SK-N-SH (cell line): ENCODE results near the gene SOX15. TPM values are rescaled to one million over a fixed set of nuclear protein-coding genes. Genes with fewer than 3 reads are reported as not detected.
A peak's percentile ranks its signal among the peaks of the same experiment; 100 is the strongest.

ENCODE experiments used
- CTCF ChIA-PET: fragments of 300-600, 350-600 bp; formaldehyde crosslinking; extraction: SDS; loops from one replicate; lab custom pipeline; 2021; lab: Yijun Ruan, JAX
- POLR2A ChIA-PET: fragments of 350-600 bp; sonication (Branson Sonifier 250); formaldehyde crosslinking; extraction: SDS; loops from one replicate; lab custom pipeline; 2020; ENCODE audit warnings: antibody characterized with exemption, inconsistent platforms; lab: Yijun Ruan, JAX
- DNase-seq: peaks from one replicate; pipeline ENCODE4 v3.0.0; 2012
- H2AFZ ChIP-seq: fragments of 200-600 bp; sonication (generic); 2 replicates; pipeline ENCODE4 v1.8.1; 2016; ENCODE audit warnings: antibody characterized with exemption, mild to moderate bottlenecking, low read depth
- H3F3A ChIP-seq: fragments of 200-600 bp; sonication (generic); replicated peaks from 2 replicates; pipeline ENCODE3; 2016; ENCODE audit warnings: antibody characterized with exemption, mild to moderate bottlenecking; ENCODE audit not compliant: insufficient read depth
- H3K27ac ChIP-seq, 2 experiments: fragments of 200-500 bp in 1 of 2; fragments of 200-600 bp in 1 of 2; sonication (Bioruptor generic) in 1 of 2; sonication (generic), shearing (Covaris generic) in 1 of 2; 2 replicates each; pipeline versions ENCODE4 v1.5.1 to v1.6.1; 2014 to 2016; ENCODE audit warnings: low read depth in 2 of 2, inconsistent platforms in 1 of 2, low read length in 1 of 2, mild to moderate bottlenecking in 1 of 2, mixed read lengths in 1 of 2
- H3K27me3 ChIP-seq: fragments of 200-600 bp; sonication (generic), shearing (Covaris generic); 2 replicates; pipeline ENCODE4 v1.6.1; 2016; ENCODE audit warnings: mixed run types; ENCODE audit not compliant: insufficient read depth
- H3K36me3 ChIP-seq, 2 experiments: fragments of 200-500 bp in 1 of 2; fragments of 200-600 bp in 1 of 2; sonication (Bioruptor generic) in 1 of 2; sonication (generic) in 1 of 2; replicated peaks in 1 of 2; 2 replicates each; pipeline versions ENCODE3 to v1.5.1; 2014 to 2016; ENCODE audit warnings: low read length in 1 of 2, mild to moderate bottlenecking in 1 of 2; ENCODE audit not compliant: insufficient read depth in 2 of 2, control insufficient read depth in 1 of 2
- H3K4me1 ChIP-seq, 2 experiments: fragments of 200-500 bp in 1 of 2; fragments of 200-600 bp in 1 of 2; sonication (Bioruptor generic) in 1 of 2; sonication (generic), shearing (Covaris generic) in 1 of 2; 2 replicates each; pipeline versions ENCODE4 v1.5.1 to v1.6.1; 2014 to 2016; ENCODE audit warnings: low read depth in 1 of 2, low read length in 1 of 2, mixed run types in 1 of 2; ENCODE audit not compliant: insufficient read depth in 2 of 2, control insufficient read depth in 1 of 2
- H3K4me2 ChIP-seq: fragments of 200-600 bp; sonication (generic), shearing (Covaris generic); 2 replicates; pipeline ENCODE4 v1.6.1; 2017; ENCODE audit warnings: mixed run types
- H3K4me3 ChIP-seq, 2 experiments: fragments of 200-500 bp in 1 of 2; fragments of 200-600 bp in 1 of 2; sonication (Bioruptor generic) in 1 of 2; sonication (generic), shearing (Covaris generic) in 1 of 2; 2 replicates each; pipeline versions ENCODE4 v1.5.1 to v1.8.1; 2014 to 2016; ENCODE audit warnings: low read depth in 2 of 2, inconsistent platforms in 1 of 2, low read length in 1 of 2, mild to moderate bottlenecking in 1 of 2, mixed read lengths in 1 of 2, moderate library complexity in 1 of 2
- H3K79me2 ChIP-seq: fragments of 200-600 bp; sonication (generic); 2 replicates; pipeline ENCODE4 v1.8.1; 2017; ENCODE audit warnings: mild to moderate bottlenecking; ENCODE audit not compliant: insufficient read depth
- H3K9ac ChIP-seq: fragments of 200-600 bp; sonication (generic); 2 replicates; pipeline ENCODE4 v1.6.1; 2017; ENCODE audit warnings: mixed run types
- H3K9me2 ChIP-seq: fragments of 200-600 bp; sonication (generic); 2 replicates; pipeline ENCODE4 v1.6.1; 2017; ENCODE audit warnings: mixed run types
- H3K9me3 ChIP-seq: fragments of 200-600 bp; sonication (generic); 2 replicates; pipeline ENCODE4 v1.6.1; 2017; ENCODE audit warnings: mixed run types, mild to moderate bottlenecking, moderate library complexity
- H4K20me1 ChIP-seq: fragments of 200-600 bp; sonication (generic); 2 replicates; pipeline ENCODE4 v1.6.1; 2017; ENCODE audit warnings: mild to moderate bottlenecking, mixed run types; ENCODE audit not compliant: insufficient read depth
- EP300 ChIP-seq, 2 experiments: IDR thresholded peaks; 2 replicates each; pipeline versions ENCODE4 v1.4.0 to v1.6.1; 2012; ENCODE audit warnings: borderline replicate concordance in 1 of 2, low read depth in 1 of 2, low read length in 1 of 2
- JUND ChIP-seq: IDR thresholded peaks from 2 replicates; pipeline ENCODE4 v1.4.0; 2012
- MEF2A ChIP-seq: IDR thresholded peaks from 2 replicates; pipeline ENCODE4 v1.4.0; 2012; ENCODE audit warnings: low read depth, borderline replicate concordance
- MXI1 ChIP-seq: IDR thresholded peaks from 2 replicates; pipeline ENCODE4 v1.6.1; 2012; ENCODE audit warnings: mild to moderate bottlenecking, low read depth, low read length, improper control_type of control experiment
- NRF1 ChIP-seq: IDR thresholded peaks from 2 replicates; pipeline ENCODE4 v1.6.1; 2012; ENCODE audit warnings: low read depth, mild to moderate bottlenecking, low read length
- RAD21 ChIP-seq: IDR thresholded peaks from 2 replicates; pipeline ENCODE4 v1.6.1; 2012; ENCODE audit warnings: mild to moderate bottlenecking, low read length
- RFX5 ChIP-seq: IDR thresholded peaks from 2 replicates; pipeline ENCODE4 v1.6.1; 2012; ENCODE audit warnings: mild to moderate bottlenecking, improper control_type of control experiment, low read length
- SMC3 ChIP-seq: IDR thresholded peaks from 2 replicates; pipeline ENCODE4 v1.6.1; 2012; ENCODE audit warnings: low read depth, low read length, improper control_type of control experiment
- TCF12 ChIP-seq: IDR thresholded peaks from 2 replicates; pipeline ENCODE4 v1.4.0; 2012
- WGBS: methylation state at CpG from one replicate; pipeline ENCODE4 v1.1.6; 2017; ENCODE audit warnings: low lambda C conversion rate; 5-methylcytosine and 5-hydroxymethylcytosine counted together
- polyA plus RNA-seq, 3 experiments: library from polyadenylated mRNA; depleted of rRNA; stranded (reverse); fragments of >200 nt; gene quantifications; 2 replicates each; pipeline ENCODE4 v1.2.3, GENCODE V29; 2012
- TF ChIP-seq, protein P1 (sequence below): fragments of 200-600 bp; sonication (generic); IDR thresholded peaks from 2 replicates; pipeline ENCODE4 v1.6.1; 2017; ENCODE audit warnings: antibody characterized with exemption, mild to moderate bottlenecking, moderate library complexity
- TF ChIP-seq, protein P2 (sequence below): IDR thresholded peaks from 2 replicates; pipeline ENCODE4; 2012
- TF ChIP-seq, protein P3 (sequence below): IDR thresholded peaks from 2 replicates; pipeline ENCODE4 v1.6.1; 2012; ENCODE audit warnings: mild to moderate bottlenecking, low read depth, low read length, moderate library complexity

SOX15 gene
- polyA plus RNA-seq, 1 of the 3 experiments (the other 2 are of a cell fraction) = 1.3 TPM

DNA sequence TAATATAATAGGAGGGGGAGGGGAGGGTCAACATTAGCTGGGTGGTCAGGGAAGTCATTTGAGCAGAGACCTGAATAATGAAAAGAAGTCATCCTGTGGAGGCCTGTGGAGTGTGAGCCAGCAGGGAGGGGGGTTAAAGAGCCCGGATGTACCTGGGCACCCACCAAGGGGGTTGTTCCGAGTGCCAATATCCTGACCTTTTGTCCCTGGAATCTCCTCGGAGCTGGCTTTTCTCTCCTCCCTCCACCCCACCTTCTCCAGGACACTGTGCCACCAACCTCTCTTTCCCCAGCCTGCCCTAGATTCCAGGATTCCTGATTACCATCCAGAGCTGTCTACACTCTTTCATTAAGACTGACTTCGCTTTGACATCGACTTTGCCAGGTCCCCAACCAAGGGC lies 46.3 kb upstream of the SOX15 start (continued):
- no peak for TF ChIP-seq RFX5
- TF ChIP-seq, all 33 proteins: peak for 0

DNA sequence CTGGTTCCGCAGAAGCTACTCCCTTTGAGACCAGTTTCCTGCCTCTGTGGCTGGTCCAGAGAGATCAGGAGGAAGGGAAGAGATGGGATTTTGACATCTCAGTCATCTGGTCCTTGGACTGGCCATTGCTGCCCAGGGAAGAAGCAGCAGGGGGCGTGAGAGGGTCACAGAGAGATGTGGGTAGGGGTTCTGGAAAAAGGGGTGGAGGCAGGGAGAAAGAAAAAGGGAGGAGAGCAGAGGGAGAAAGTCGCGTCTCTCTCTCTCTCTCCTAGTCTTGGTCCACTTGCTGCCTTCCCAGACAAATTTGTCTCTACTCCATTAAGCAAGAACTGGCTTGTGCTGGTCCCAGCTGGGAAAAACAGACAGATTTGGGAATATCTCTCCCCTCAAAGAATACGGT lies 44.5 kb upstream of the SOX15 start:
- peak; percentile 89 for DNase-seq
- TF ChIP-seq RAD21 (peak; percentile 87), NRF1 (no peak), EP300 (IDR thresholded peaks at IDR 0.05; ENCODE audit: borderline replicate concordance in 1 of 2, low read depth in 1 of 2, low read length in 1 of 2) (0 out of 4 replicates have a peak, but pooled peaks of 1 of the 2 experiments have one; percentile 22), MXI1 (0 out of 2 replicates have a peak, but pooled peaks have one; percentile 34), MEF2A (no peak), TCF12 (no peak), JUND (no peak), SMC3 (peak; percentile 80)
- TF ChIP-seq, protein P1, sequence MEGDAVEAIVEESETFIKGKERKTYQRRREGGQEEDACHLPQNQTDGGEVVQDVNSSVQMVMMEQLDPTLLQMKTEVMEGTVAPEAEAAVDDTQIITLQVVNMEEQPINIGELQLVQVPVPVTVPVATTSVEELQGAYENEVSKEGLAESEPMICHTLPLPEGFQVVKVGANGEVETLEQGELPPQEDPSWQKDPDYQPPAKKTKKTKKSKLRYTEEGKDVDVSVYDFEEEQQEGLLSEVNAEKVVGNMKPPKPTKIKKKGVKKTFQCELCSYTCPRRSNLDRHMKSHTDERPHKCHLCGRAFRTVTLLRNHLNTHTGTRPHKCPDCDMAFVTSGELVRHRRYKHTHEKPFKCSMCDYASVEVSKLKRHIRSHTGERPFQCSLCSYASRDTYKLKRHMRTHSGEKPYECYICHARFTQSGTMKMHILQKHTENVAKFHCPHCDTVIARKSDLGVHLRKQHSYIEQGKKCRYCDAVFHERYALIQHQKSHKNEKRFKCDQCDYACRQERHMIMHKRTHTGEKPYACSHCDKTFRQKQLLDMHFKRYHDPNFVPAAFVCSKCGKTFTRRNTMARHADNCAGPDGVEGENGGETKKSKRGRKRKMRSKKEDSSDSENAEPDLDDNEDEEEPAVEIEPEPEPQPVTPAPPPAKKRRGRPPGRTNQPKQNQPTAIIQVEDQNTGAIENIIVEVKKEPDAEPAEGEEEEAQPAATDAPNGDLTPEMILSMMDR = peak; percentile 67
- TF ChIP-seq, protein P2, sequence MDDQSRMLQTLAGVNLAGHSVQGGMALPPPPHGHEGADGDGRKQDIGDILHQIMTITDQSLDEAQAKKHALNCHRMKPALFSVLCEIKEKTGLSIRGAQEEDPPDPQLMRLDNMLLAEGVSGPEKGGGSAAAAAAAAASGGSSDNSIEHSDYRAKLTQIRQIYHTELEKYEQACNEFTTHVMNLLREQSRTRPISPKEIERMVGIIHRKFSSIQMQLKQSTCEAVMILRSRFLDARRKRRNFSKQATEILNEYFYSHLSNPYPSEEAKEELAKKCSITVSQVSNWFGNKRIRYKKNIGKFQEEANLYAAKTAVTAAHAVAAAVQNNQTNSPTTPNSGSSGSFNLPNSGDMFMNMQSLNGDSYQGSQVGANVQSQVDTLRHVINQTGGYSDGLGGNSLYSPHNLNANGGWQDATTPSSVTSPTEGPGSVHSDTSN = no peak
- TF ChIP-seq, protein P3, sequence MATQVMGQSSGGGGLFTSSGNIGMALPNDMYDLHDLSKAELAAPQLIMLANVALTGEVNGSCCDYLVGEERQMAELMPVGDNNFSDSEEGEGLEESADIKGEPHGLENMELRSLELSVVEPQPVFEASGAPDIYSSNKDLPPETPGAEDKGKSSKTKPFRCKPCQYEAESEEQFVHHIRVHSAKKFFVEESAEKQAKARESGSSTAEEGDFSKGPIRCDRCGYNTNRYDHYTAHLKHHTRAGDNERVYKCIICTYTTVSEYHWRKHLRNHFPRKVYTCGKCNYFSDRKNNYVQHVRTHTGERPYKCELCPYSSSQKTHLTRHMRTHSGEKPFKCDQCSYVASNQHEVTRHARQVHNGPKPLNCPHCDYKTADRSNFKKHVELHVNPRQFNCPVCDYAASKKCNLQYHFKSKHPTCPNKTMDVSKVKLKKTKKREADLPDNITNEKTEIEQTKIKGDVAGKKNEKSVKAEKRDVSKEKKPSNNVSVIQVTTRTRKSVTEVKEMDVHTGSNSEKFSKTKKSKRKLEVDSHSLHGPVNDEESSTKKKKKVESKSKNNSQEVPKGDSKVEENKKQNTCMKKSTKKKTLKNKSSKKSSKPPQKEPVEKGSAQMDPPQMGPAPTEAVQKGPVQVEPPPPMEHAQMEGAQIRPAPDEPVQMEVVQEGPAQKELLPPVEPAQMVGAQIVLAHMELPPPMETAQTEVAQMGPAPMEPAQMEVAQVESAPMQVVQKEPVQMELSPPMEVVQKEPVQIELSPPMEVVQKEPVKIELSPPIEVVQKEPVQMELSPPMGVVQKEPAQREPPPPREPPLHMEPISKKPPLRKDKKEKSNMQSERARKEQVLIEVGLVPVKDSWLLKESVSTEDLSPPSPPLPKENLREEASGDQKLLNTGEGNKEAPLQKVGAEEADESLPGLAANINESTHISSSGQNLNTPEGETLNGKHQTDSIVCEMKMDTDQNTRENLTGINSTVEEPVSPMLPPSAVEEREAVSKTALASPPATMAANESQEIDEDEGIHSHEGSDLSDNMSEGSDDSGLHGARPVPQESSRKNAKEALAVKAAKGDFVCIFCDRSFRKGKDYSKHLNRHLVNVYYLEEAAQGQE = no peak
- Histone ChIP-seq H3K27ac (no peak overlapping the region), H3F3A (no peaks in the 10 kb centered on the region), H3K36me3 (no peaks in the 10 kb centered on the region), H3K4me2 (no peak overlapping the region), H3K79me2 (no peaks in the 10 kb centered on the region), H4K20me1 (no peaks in the 10 kb centered on the region), H3K4me3 (no peak overlapping the region), H3K27me3 (no peaks in the 10 kb centered on the region), H3K9ac (no peak overlapping the region), H3K4me1 (peaks cover 0 to 10% of the 10 kb centered on the region in 2 experiments; a peak in 1 of 4 replicates), H2AFZ (no peak overlapping the region), H3K9me2 (no peaks in the 10 kb centered on the region), H3K9me3 (no peaks in the 10 kb centered on the region)
- CTCF ChIA-PET = interaction anchor here (0.6 to 11.8 kb wide), 14 partner anchors 8 to 90 kb away, joined by 3 to 166 read pairs (median 6); partner anchors contain the start of genes ATP1B2, EFNB3, TP53 and WRAP53
- POLR2A ChIA-PET = interaction anchor here (0.6 to 2.1 kb wide), 3 partner anchors 53 to 298 kb away, joined by 3 to 17 read pairs (median 3); partner anchors contain the start of genes TP53 and WRAP53
- WGBS = 22% methylated on average over 5 of the region's 5 CpGs
